Neural cell (in vitro differentiated cells): Measurements from ENCODE around the gene MS4A6E.

Experiments used
- CTCF ChIP-seq: fragments of 450-650 bp; IDR thresholded peaks from 2 replicates; pipeline ENCODE4 v1.5.1; 2014; ENCODE audit warnings: antibody characterized with exemption, mild to moderate bottlenecking, moderate library complexity; ENCODE audit not compliant: poor library complexity, severe bottlenecking
- EP300 ChIP-seq: fragments of 450-650 bp; conservative IDR thresholded peaks from 2 replicates; pipeline ENCODE4 v1.6.1; 2014; ENCODE audit warnings: antibody characterized with exemption, mild to moderate bottlenecking, moderate library complexity; ENCODE audit not compliant: poor library complexity, severe bottlenecking
- MXI1 ChIP-seq: fragments of 450-650 bp; conservative IDR thresholded peaks from 2 replicates; pipeline ENCODE4 v1.6.1; 2014; ENCODE audit warnings: antibody characterized with exemption, mild to moderate bottlenecking; ENCODE audit not compliant: poor library complexity, severe bottlenecking
- RAD21 ChIP-seq: fragments of 450-650 bp; conservative IDR thresholded peaks from 2 replicates; pipeline ENCODE4 v1.6.1; 2014; ENCODE audit warnings: antibody characterized with exemption, mild to moderate bottlenecking, moderate library complexity
- TAF1 ChIP-seq: IDR thresholded peaks from 2 replicates; pipeline ENCODE4 v1.6.1; 2012; ENCODE audit warnings: low read depth

DNA sequence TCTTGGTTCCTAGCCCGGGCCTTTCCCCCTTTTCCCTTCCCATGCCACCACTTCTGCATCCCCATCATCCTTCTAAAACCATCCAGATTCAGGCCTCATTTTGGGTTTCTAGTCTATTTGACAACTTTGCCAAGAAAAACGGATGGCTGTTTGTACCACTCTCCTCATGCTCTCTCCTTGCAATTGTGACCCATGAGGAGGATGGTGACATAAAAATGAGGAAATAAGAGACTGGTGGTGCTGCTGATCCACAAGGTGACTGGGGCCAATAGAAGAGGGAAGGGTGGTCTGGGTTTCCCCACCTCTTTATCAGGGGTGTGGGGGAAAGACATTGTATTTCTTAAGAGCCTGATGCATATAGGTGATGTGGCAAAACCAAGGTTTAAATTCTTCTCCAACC lies 45.6 kb upstream of the MS4A6E start:
- no peak for TF ChIP-seq CTCF
- no peak for TF ChIP-seq TAF1
- no peak for TF ChIP-seq EP300
- no peak for TF ChIP-seq MXI1
- TF ChIP-seq RAD21, result no peak
